Parathyroid adenoma (tissue), 2 donors: ENCODE data around the gene HMGN1.

Source experiments
- H2AFZ ChIP-seq: fragments of 300-600 bp; sonication (generic); one replicate; pipeline ENCODE4 v1.7.0; 2017; ENCODE audit warnings: antibody characterized with exemption, mild to moderate bottlenecking
- H3K27ac ChIP-seq: fragments of 300-600 bp; sonication (generic); one replicate; pipeline ENCODE4 v1.7.0; 2017
- H3K27me3 ChIP-seq: fragments of 300-600 bp; sonication (generic); one replicate; pipeline ENCODE4 v1.7.0; 2017; ENCODE audit warnings: low read length; ENCODE audit not compliant: control insufficient read depth, insufficient read depth
- H3K36me3 ChIP-seq: fragments of 300-600 bp; sonication (generic); one replicate; pipeline ENCODE4 v1.7.0; 2017; ENCODE audit warnings: low read length; ENCODE audit not compliant: control insufficient read depth, insufficient read depth
- H3K4me1 ChIP-seq: fragments of 300-600 bp; sonication (generic); one replicate; pipeline ENCODE4 v1.7.0; 2017; ENCODE audit warnings: control low read depth
- H3K4me2 ChIP-seq: fragments of 300-600 bp; sonication (generic); one replicate; pipeline ENCODE4 v1.7.0; 2017; ENCODE audit warnings: low read length
- H3K4me3 ChIP-seq: fragments of 300-600 bp; sonication (generic); one replicate; pipeline ENCODE4 v1.7.0; 2017; ENCODE audit warnings: low read depth, low read length
- H3K79me2 ChIP-seq: fragments of 300-600 bp; sonication (generic); one replicate; pipeline ENCODE4 v1.7.0; 2017; ENCODE audit warnings: control low read depth
- H3K9ac ChIP-seq: fragments of 300-600 bp; sonication (generic); one replicate; pipeline ENCODE4 v1.7.0; 2017; ENCODE audit warnings: mild to moderate bottlenecking
- H3K9me3 ChIP-seq: fragments of 300-600 bp; sonication (generic); one replicate; pipeline ENCODE4 v1.7.0; 2017; ENCODE audit warnings: low read length; ENCODE audit not compliant: control insufficient read depth
- TF ChIP-seq, protein P1 (sequence below): fragments of 300-600 bp; sonication (generic); IDR thresholded peaks from one replicate; pipeline ENCODE4 v1.7.0; 2017; ENCODE audit warnings: antibody characterized with exemption, mild to moderate bottlenecking
- donor health status: primary hyperparathyroidism.

The HMGN1 gene

DNA sequence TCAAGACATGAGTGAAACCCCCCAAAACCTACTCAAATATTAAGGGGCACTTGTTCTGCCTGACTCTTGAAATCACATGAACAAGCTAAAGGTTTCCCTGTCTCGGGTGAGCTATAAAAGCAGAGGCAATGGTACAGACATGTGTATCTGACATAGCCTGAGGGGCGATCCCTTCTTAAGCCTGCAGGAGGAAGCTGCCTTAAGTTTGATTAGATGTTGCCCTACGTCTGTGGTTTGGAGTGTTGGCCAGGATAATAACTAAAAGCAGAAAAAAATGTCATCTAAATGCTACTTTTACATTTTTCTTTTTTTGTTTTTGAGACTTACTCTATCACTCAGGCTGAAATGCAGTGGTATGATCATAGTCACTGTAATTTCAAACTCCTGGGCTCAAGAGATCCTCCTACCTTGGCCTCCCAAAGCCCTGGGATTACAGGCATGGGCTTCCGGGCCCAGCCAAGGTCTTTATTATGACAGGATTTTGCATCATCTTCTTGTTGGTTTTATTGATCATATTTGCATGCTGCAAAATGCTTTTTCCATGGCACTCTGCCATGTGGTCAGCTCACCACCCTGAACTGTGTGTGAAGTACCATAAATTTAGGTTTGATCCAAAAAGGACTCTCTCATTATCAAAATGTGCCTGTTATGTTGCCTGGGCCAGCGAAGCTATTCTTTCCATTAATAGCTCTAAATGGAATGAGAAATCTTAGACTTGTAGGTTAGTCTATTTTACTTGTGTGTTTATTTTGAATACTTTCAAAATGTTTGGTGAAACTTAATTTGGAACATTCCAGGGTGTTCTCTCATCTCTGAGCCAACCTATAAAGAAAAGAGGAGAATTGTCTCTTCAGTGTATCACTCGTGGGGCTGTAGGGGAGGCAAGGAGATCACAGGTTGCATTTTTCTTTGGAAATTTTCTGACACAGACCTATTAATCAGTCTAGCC is 15.0 kb upstream of the HMGN1 start:
- H3K9ac ChIP-seq = no peak overlapping the region
- no peaks in the 10 kb centered on the region for H3K27me3 ChIP-seq
- H3K4me1 ChIP-seq = no peaks in the 10 kb centered on the region
- no peaks in the 10 kb centered on the region for H3K79me2 ChIP-seq
- no peak overlapping the region for H3K27ac ChIP-seq
- no peak overlapping the region for H2AFZ ChIP-seq
- TF ChIP-seq, protein P1, sequence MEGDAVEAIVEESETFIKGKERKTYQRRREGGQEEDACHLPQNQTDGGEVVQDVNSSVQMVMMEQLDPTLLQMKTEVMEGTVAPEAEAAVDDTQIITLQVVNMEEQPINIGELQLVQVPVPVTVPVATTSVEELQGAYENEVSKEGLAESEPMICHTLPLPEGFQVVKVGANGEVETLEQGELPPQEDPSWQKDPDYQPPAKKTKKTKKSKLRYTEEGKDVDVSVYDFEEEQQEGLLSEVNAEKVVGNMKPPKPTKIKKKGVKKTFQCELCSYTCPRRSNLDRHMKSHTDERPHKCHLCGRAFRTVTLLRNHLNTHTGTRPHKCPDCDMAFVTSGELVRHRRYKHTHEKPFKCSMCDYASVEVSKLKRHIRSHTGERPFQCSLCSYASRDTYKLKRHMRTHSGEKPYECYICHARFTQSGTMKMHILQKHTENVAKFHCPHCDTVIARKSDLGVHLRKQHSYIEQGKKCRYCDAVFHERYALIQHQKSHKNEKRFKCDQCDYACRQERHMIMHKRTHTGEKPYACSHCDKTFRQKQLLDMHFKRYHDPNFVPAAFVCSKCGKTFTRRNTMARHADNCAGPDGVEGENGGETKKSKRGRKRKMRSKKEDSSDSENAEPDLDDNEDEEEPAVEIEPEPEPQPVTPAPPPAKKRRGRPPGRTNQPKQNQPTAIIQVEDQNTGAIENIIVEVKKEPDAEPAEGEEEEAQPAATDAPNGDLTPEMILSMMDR = no peak
- no peak overlapping the region for H3K4me2 ChIP-seq
- H3K9me3 ChIP-seq = no peaks in the 10 kb centered on the region
- H3K4me3 ChIP-seq = no peak overlapping the region
- no peaks in the 10 kb centered on the region for H3K36me3 ChIP-seq

DNA sequence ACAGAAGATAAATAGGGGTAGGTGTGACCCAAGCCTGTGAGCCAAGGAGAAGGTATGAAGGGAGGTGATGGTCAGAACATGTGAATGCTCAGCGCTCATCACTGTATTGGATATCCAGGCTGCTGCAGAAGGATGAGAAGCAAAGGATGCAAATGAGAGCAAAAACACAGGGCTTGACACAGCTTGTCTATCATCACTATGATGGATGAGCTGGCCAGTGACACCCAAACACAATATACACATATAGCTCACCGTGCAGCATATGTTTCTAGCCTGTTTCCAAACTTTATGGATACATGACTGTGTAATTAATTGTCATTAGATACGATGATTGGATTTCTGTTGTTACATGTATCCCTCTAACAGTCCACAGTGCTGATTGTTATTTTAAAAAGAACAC is 13.8 kb upstream of the HMGN1 start:
- TF ChIP-seq, protein P1 = no peak
- no peaks in the 10 kb centered on the region for H3K36me3 ChIP-seq
- no peaks in the 10 kb centered on the region for H3K79me2 ChIP-seq
- no peak overlapping the region for H3K4me3 ChIP-seq
- H2AFZ ChIP-seq = no peak overlapping the region
- no peak overlapping the region for H3K9ac ChIP-seq
- H3K4me2 ChIP-seq = no peak overlapping the region
- H3K9me3 ChIP-seq = no peaks in the 10 kb centered on the region
- no peak overlapping the region for H3K27ac ChIP-seq
- no peaks in the 10 kb centered on the region for H3K27me3 ChIP-seq
- no peaks in the 10 kb centered on the region for H3K4me1 ChIP-seq

DNA sequence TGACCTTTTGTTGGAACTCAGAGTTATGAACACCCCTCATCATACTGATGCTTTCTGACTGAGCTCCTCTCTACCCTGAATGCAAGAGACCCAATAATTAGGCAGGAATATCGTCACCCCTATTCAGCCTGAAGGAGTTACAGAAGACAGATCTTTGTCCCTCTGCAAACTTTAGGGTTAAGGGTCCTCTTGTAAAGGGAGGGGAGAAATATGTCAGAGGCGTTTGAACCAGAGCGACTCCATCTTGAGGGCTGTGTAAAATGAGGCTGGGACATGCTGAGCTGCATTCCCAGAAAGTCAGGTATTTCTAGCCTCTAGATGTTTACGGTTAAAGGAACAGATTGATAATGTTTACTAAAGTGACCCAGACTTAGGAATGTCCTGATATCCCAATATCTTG is 10.5 kb upstream of the HMGN1 start:
- H3K79me2 ChIP-seq = no peaks in the 10 kb centered on the region
- H3K4me2 ChIP-seq = no peak overlapping the region
- H3K4me1 ChIP-seq = no peaks in the 10 kb centered on the region
- H3K27me3 ChIP-seq = no peaks in the 10 kb centered on the region
- no peak overlapping the region for H3K27ac ChIP-seq
- no peaks in the 10 kb centered on the region for H3K9me3 ChIP-seq
- no peak overlapping the region for H3K4me3 ChIP-seq
- no peak overlapping the region for H2AFZ ChIP-seq
- H3K9ac ChIP-seq = no peak overlapping the region
- no peaks in the 10 kb centered on the region for H3K36me3 ChIP-seq
- TF ChIP-seq, protein P1 = no peak

DNA sequence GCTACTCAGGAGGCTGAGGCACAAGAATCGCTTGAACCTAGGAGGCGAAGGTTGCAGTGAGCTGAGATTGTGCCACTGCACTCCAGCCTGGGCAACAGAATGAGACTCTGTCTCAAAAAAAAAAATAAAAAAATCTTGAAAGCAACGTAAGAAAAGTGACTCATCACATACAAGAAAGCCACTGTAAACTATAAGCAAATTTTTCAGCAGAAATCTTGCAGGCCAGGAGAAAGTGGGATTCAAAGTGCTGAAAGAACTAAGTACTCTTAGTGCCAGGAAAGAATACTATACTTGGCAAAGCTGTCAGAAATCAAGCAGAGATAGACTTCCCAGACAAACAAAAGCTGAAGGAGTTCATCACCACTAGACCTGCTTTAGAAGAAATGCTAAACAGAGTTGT is 4.4 kb upstream of the HMGN1 start:
- Histone ChIP-seq H3K4me3 (no peak overlapping the region), H3K9ac (no peak overlapping the region)
- TF ChIP-seq, protein P1 = no peak

More for the DNA sequence above, 4.4 kb upstream of the HMGN1 start:
- no peaks in the 10 kb centered on the region for H3K36me3 ChIP-seq
- no peak overlapping the region for H3K27ac ChIP-seq
- no peaks in the 10 kb centered on the region for H3K27me3 ChIP-seq
- no peak overlapping the region for H3K4me2 ChIP-seq
- no peaks in the 10 kb centered on the region for H3K9me3 ChIP-seq
- no peaks in the 10 kb centered on the region for H3K4me1 ChIP-seq
- H2AFZ ChIP-seq = no peak overlapping the region
- no peaks in the 10 kb centered on the region for H3K79me2 ChIP-seq
